ENCODE measurements around the gene ADGRF3.
"Not testable (repeated sequence)": the region's sequence is repeated elsewhere in the genome, so short reads cannot be mapped to it uniquely, and the experiment has no call there.

Gene ADGRF3

DNA sequence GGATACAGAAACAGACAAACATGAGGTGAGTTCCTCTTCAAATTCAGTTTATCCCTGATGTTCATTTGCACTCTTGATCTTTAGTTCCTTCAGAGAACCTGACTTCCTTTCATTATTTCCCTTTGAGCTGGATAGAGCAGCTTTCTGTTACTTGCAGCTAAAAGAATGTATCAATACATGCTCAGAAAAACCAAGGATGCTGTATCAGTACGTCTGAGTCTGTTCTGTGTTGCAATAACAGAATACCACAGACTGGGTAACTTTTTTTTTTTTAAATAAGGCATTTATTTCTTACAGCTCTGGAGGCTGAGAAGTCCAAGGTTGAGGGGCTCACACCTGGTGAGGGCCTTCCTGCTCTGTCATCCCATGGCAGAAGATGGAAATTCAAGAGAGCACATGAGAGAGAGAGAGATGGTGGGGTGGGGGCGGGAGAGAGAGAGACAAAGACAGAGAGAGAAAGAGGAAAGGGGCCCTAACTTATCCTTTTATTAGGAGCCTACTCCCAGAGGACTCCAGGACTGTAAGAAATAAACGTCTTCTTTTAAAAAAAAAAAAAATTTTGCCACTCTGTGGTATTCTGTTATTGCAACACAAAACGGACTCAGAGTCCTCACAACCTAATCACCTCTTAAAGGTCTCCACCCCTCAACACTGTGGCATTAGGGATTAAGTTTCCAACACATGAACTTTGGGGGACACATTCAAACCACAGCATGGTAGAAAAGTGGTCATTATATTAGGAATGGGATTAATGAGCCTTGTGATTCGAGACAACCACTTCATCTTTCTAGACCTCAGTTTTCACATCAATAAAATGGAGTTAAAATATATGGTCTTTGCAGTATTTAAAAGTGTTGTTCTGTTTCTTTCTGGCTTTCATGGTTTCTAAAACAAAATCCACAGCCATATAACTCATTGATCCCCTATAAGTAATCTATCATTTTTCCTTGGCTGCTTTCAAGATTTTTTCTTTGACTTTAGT is 19.0 kb downstream of the ADGRF3 start:
- TF ChIP-seq CTCF (IDR thresholded peaks at IDR 0.05; ENCODE audit: borderline replicate concordance, insufficient read depth, low read depth, low read length): no peak

DNA sequence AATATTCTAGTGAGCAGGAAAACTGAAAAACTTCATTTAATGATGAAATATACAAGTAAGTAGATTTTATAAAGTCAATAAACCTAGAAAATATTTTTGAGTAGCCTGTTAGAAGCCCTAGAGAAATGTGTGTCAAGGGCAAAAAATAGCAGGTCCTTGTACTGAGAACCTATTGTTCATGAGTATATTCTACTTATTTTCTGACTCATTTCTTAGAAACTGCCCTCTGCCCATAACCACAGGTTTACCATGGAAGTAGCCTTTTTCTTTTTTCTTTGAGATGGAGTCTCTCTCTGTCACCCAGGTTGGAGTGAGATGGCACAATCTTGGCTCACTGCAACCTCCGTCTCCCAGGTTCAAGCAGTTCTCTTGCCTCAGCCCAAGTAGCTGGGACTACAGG is 20.1 kb downstream of the ADGRF3 start:
- TF ChIP-seq CTCF (IDR thresholded peaks at IDR 0.05; ENCODE audit: borderline replicate concordance, insufficient read depth, low read depth, low read length): no peak
- H3K4me3 ChIP-seq (ENCODE audit: low read depth, low read length): no peak overlapping the region

More for the DNA sequence above, 19.0 kb downstream of the ADGRF3 start:
- H3K4me3 ChIP-seq (ENCODE audit: low read depth, low read length): no peak overlapping the region

GRCh38 chr2:26325851-26326250 is 20.7 kb downstream of the ADGRF3 start:
- no peak for TF ChIP-seq CTCF (IDR thresholded peaks at IDR 0.05; ENCODE audit: borderline replicate concordance, insufficient read depth, low read depth, low read length)

GRCh38 chr2:26324903-26325302 is 21.7 kb downstream of the ADGRF3 start:
- H3K4me3 ChIP-seq (ENCODE audit: low read depth, low read length): no peak overlapping the region
- TF ChIP-seq CTCF (IDR thresholded peaks at IDR 0.05; ENCODE audit: borderline replicate concordance, insufficient read depth, low read depth, low read length): no peak

More at GRCh38 chr2:26325851-26326250, 20.7 kb downstream of the ADGRF3 start:
- no peak overlapping the region for H3K4me3 ChIP-seq (ENCODE audit: low read depth, low read length)

DNA sequence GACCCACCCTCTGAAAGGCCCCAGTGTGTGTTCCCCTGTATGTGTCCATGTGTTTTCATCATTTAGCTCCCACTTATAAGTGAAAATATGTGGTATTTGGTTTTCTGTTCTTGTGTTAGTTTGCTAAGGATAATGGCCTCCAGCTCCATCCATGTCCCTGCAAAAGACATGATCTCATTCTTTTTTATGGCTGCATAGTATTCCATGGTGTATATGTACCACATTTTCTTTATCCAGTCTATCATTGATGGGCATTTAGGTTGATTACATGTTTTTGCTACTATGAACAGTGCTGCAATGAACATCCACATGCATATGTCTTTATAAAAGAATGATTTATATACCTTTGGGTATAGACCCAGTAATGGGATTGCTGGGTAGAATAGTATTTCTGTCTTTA is 22.1 kb downstream of the ADGRF3 start:
- not testable (repeated sequence) for H3K4me3 ChIP-seq (ENCODE audit: low read depth, low read length)

GRCh38 chr2:26318950-26319349 is 27.6 kb downstream of the ADGRF3 start:
- TF ChIP-seq CTCF (IDR thresholded peaks at IDR 0.05; ENCODE audit: borderline replicate concordance, insufficient read depth, low read depth, low read length): no peak

DNA sequence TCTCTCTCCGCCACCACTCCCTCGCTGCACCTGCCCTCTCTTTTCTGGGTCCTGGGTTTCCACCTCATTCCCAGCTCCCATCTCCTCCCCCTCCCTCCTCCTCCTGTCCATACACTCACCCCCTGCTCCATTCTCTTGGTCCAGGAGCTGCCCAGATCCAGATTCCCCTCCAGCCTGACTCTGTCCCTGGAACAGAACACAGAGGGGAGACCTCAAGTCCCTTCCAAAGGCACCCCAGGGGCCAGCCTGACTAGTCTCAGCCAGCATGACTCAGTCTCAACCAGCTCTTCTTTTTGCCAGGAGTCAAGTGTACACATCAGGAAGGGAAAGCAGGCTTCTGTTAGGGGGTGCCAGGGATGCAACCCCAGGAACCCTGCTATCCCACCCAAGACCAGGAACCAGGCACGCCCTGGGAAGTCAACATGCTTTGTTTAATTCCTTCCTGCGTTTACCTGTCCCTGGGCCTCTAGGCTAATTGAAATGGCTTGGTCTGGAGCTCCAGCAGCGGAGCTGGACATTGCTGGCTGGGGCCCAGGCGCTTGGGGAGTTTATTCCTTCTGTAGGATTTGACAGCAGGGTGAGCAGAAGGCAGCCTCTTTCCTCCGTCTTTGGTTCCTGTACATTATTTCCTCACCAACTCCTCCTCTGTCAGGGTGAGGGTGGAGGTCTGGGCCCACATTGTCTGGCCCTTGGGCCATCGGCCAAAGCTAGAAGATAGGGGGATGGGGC is 29.0 kb downstream of the ADGRF3 start:
- TF ChIP-seq CTCF (IDR thresholded peaks at IDR 0.05; ENCODE audit: borderline replicate concordance, insufficient read depth, low read depth, low read length): no peak
- no peak overlapping the region for H3K4me3 ChIP-seq (ENCODE audit: low read depth, low read length)

More at GRCh38 chr2:26318950-26319349, 27.6 kb downstream of the ADGRF3 start:
- no peak overlapping the region for H3K4me3 ChIP-seq (ENCODE audit: low read depth, low read length)
